Endothelial cell of umbilical vein (primary cell): ENCODE results near the gene DEPDC4. TPM values are rescaled to one million over a fixed set of nuclear protein-coding genes. Genes with fewer than 3 reads are reported as not detected.
"Not testable (repeated sequence)": the region's sequence is repeated elsewhere in the genome, so short reads cannot be mapped to it uniquely, and the experiment has no call there.

ENCODE experiments used
- BruUV-seq: library from RNA; stranded (reverse); fragments of 400-500 nt; replicated peaks from 2 replicates; lab custom pipeline; 2021; lab: Mats Ljungman, UMichigan
- CTCF ChIA-PET: fragments of 300-600, 350-600 bp; sonication (Branson Sonifier 250); formaldehyde crosslinking; loops from one replicate; lab custom pipeline; 2021; ENCODE audit warnings: antibody characterized with exemption, inconsistent platforms; lab: Charles Lee
- POLR2A ChIA-PET: fragments of 300-600, 350-600 bp; sonication (Branson Sonifier 250); formaldehyde crosslinking; loops from one replicate; lab custom pipeline; 2021; ENCODE audit warnings: antibody characterized with exemption, inconsistent platforms; lab: Charles Lee
- DNase-seq: peaks from one replicate; pipeline ENCODE4 v3.0.0-alpha.2; 2011; ENCODE audit warnings: low read depth, low spot score
- FAIRE-seq: peaks from 2 replicates; lab custom pipeline; 2011; peaks lifted over from hg19 to GRCh38; lab: Jason Lieb, UNC
- H2AFZ ChIP-seq: 2 replicates; pipeline ENCODE4 v1.6.0; 2012; ENCODE audit warnings: low read depth, low read length, control low read depth, inconsistent platforms
- H3K27ac ChIP-seq: 2 replicates; pipeline ENCODE4 v1.5.1; 2011; ENCODE audit warnings: low read depth, mild to moderate bottlenecking, control low read depth, low read length, moderate library complexity; ENCODE audit not compliant: insufficient read depth
- H3K27me3 ChIP-seq, 2 experiments: 2 replicates each; pipeline versions ENCODE4 v1.6.0 to v1.6.1; 2011; ENCODE audit warnings: low read length in 2 of 2, mixed read lengths in 1 of 2; ENCODE audit not compliant: control insufficient read depth in 2 of 2, insufficient read depth in 2 of 2
- H3K36me3 ChIP-seq, 2 experiments: 2 replicates in 1 of 2; 3 replicates in 1 of 2; pipeline ENCODE4 v1.5.1; 2011; ENCODE audit warnings: low read length in 2 of 2, mild to moderate bottlenecking in 1 of 2, moderate library complexity in 1 of 2; ENCODE audit not compliant: control insufficient read depth in 2 of 2, insufficient read depth in 2 of 2; ENCODE audit errors: extremely low read depth in 1 of 2
- H3K4me1 ChIP-seq: 3 replicates; pipeline ENCODE4 v1.5.1; 2011; ENCODE audit warnings: mild to moderate bottlenecking, low read length; ENCODE audit not compliant: control insufficient read depth, insufficient read depth; ENCODE audit errors: extremely low read depth
- H3K4me2 ChIP-seq: 2 replicates; pipeline ENCODE4 v1.6.1; 2011; ENCODE audit warnings: low read length, control low read depth, mixed read lengths; ENCODE audit not compliant: insufficient read depth
- H3K4me3 ChIP-seq, 3 experiments: fragments of 200-600 bp in 1 of 3; sonication (generic), shearing (Covaris generic) in 1 of 3; replicated peaks in 1 of 3; 2 replicates each; pipeline ENCODE4 v1.5.1; 2011 to 2016; ENCODE audit warnings: control low read depth in 3 of 3, low read length in 3 of 3, mild to moderate bottlenecking in 2 of 3, inconsistent platforms in 1 of 3, low read depth in 1 of 3, moderate library complexity in 1 of 3; ENCODE audit not compliant: insufficient read depth in 1 of 3
- H3K79me2 ChIP-seq: 2 replicates; pipeline ENCODE4 v1.6.0; 2012; ENCODE audit warnings: low read length, inconsistent platforms; ENCODE audit not compliant: control insufficient read depth, insufficient read depth
- H3K9ac ChIP-seq: replicated peaks from 2 replicates; pipeline ENCODE3; 2011; ENCODE audit warnings: low read length, control low read depth; ENCODE audit not compliant: insufficient read depth; ENCODE audit errors: extremely low read depth
- H3K9me1 ChIP-seq: replicated peaks from 3 replicates; pipeline ENCODE4 v1.6.0; 2011; ENCODE audit warnings: mild to moderate bottlenecking, low read length; ENCODE audit not compliant: control insufficient read depth, insufficient read depth; ENCODE audit errors: extremely low read depth
- H3K9me3 ChIP-seq: replicated peaks from 2 replicates; pipeline ENCODE4 v1.5.1; 2012; ENCODE audit warnings: low read length, inconsistent platforms; ENCODE audit not compliant: control insufficient read depth, insufficient read depth
- H4K20me1 ChIP-seq: replicated peaks from 2 replicates; pipeline ENCODE3; 2011; ENCODE audit warnings: mild to moderate bottlenecking, low read length; ENCODE audit not compliant: control insufficient read depth, insufficient read depth; ENCODE audit errors: extremely low read depth
- EZH2 ChIP-seq: IDR thresholded peaks from 2 replicates; pipeline ENCODE4 v1.6.1; 2012; ENCODE audit warnings: borderline replicate concordance, low read depth, mild to moderate bottlenecking, moderate library complexity, low read length, inconsistent platforms; ENCODE audit not compliant: severe bottlenecking
- FOS ChIP-seq: IDR thresholded peaks from 2 replicates; pipeline ENCODE4 v1.6.1; 2011; ENCODE audit warnings: mild to moderate bottlenecking, low read length, moderate library complexity, borderline replicate concordance; ENCODE audit not compliant: insufficient read depth
- GATA2 ChIP-seq: IDR thresholded peaks from 2 replicates; pipeline ENCODE4 v1.7.0; 2011; ENCODE audit warnings: low read depth, mild to moderate bottlenecking, moderate library complexity, mixed read lengths, low read length; ENCODE audit not compliant: insufficient read length, insufficient read depth
- MYC ChIP-seq: IDR thresholded peaks from one replicate; pipeline ENCODE4 v1.6.1; 2011; ENCODE audit warnings: mild to moderate bottlenecking, low read depth, low read length
- dilution Hi-C: fragments of 300-500 bp; cut with MboI; formaldehyde crosslinking; loops from one replicate; pipeline ENCODE4 v1.15.0; 2019; ENCODE audit warnings: low sequenced_read_pairs; ENCODE audit not compliant: extremely low pct_ligation_motif_present
- intact Hi-C: fragments of 100-400 bp; cut with micrococcal nuclease; formaldehyde crosslinking; loops from one replicate; pipeline ENCODE4 v1.10.0; 2022
- polyA plus RNA-seq, 4 experiments: library from polyadenylated mRNA; depleted of rRNA in 3 of 4; stranded (reverse) in 3 of 4; unstranded in 1 of 4; fragments of >200 nt; gene quantifications; 2 replicates each; pipeline versions ENCODE4 v1.2.1 to v1.2.3, GENCODE V29; 2011 to 2012; ENCODE audit warnings: missing spikeins in 1 of 4
- total RNA-seq: library from RNA; stranded (reverse); gene quantifications from 2 replicates; pipeline ENCODE4 v1.2.3, GENCODE V29; 2021
- TF ChIP-seq, protein P1 (sequence below): IDR thresholded peaks from 2 replicates; pipeline ENCODE4 v1.6.1; 2011; ENCODE audit not compliant: insufficient read depth, insufficient read length

DEPDC4 gene
- total and polyA plus RNA-seq, 2 donors (not counting 3 experiments of a cell fraction or from before 2014, with no cell fraction given), result 0.15 to 0.66 TPM

DNA sequence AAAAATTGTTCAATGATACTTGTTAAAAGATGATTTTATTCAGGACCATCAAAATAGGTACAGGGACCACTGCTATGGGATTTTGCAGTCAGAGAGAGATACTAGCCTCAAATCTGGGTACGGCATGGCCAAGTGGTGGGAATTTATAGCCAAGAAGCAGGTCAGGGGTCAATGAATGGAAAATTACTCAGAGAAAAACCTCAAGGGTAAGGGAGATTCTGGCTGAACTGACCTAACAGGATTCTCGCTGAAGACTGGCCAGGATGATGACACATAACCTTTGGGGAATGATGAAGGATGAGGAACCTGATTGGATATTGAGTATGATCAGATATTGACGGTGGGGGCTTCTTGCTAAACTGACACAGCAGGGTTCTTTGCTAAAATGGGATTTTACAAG, 32.7 kb downstream of the DEPDC4 start:
- ChIA-PET POLR2A (no interaction called here), CTCF (interaction anchor here (1.1 to 4.8 kb wide), 17 partner anchors 12 to 504 kb away, joined by 3 to 172 read pairs (median 7); partner anchors contain the start of genes ACTR6, DEPDC4 and SCYL2)
- DNase-seq (peak; percentile 8), FAIRE-seq (no peak)
- dilution Hi-C loops (no loop called here), intact Hi-C loops (loop anchor here (1.0 to 10.0 kb wide), 3 partner anchors 170 to 431 kb away; no protein-coding TSS in a partner anchor)
- no peak overlapping the region for H3K4me3 ChIP-seq
- H3K27ac ChIP-seq, result no peak overlapping the region
- no peak for TF ChIP-seq EZH2
- no peak for TF ChIP-seq GATA2
- TF ChIP-seq FOS, result no peak
- no peak for TF ChIP-seq MYC
- TF ChIP-seq, protein P1, sequence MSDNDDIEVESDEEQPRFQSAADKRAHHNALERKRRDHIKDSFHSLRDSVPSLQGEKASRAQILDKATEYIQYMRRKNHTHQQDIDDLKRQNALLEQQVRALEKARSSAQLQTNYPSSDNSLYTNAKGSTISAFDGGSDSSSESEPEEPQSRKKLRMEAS, result no peak
- H3K9me3 ChIP-seq, result no peaks in the 10 kb centered on the region
- no peaks in the 10 kb centered on the region for H3K4me1 ChIP-seq
- no TSS peak for BruUV-seq
- H2AFZ ChIP-seq, result no peak overlapping the region
- H3K27me3 ChIP-seq, result no peaks in the 10 kb centered on the region
- no peaks in the 10 kb centered on the region for H4K20me1 ChIP-seq
- no peaks in the 10 kb centered on the region for H3K79me2 ChIP-seq
- H3K9me1 ChIP-seq, result no peaks in the 10 kb centered on the region
- no peak overlapping the region for H3K9ac ChIP-seq
- H3K4me2 ChIP-seq, result no peak overlapping the region
- H3K36me3 ChIP-seq, result no peaks in the 10 kb centered on the region

DNA sequence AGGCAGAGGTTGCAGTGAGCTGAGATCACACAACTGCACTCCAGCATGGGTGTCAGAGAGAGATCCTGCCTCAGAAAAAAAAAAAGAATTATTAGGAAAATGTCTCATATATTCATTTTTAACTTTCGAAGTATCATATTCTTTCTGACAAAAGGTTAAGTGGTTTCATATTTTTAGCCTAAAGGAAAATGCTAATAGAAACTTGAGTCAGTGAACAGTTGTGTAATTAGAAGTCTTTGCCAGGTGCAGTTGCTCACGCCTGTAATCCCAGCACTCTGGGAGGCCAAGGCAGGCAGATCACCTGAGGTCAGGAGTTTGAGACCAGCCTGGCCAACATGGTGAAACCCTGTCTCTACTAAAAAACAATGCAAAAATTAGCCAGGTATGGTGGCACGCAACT, 35.0 kb downstream of the DEPDC4 start:
- H3K36me3 ChIP-seq, H3K4me2 ChIP-seq, FAIRE-seq, H3K9ac ChIP-seq, H3K4me1 ChIP-seq, DNase-seq, H3K4me3 ChIP-seq, H3K79me2 ChIP-seq, H3K9me3 ChIP-seq, H3K27ac ChIP-seq, dilution Hi-C loops, H2AFZ ChIP-seq, H4K20me1 ChIP-seq, H3K9me1 ChIP-seq, BruUV-seq, H3K27me3 ChIP-seq: not testable (repeated sequence)
- intact Hi-C loops, result loop anchor here (10.0 kb wide), 1 partner anchor 433 kb away; no protein-coding TSS in a partner anchor
- CTCF ChIA-PET, result interaction anchor here (1.0 to 4.8 kb wide), 2 partner anchors 11 to 173 kb away, joined by 3 to 172 read pairs; no protein-coding TSS in a partner anchor
- POLR2A ChIA-PET, result interaction anchor here (0.7 kb wide), 1 partner anchor 36 kb away, joined by 4 read pairs; no protein-coding TSS in a partner anchor
